BE2C (cell line): Measurements from ENCODE around the gene OGA.
A peak's percentile ranks its signal among the peaks of the same experiment; 100 is the strongest.

Experiments
- DNase-seq: peaks from one replicate; pipeline ENCODE4 v3.0.0-alpha.2; 2020
- H3K27me3 ChIP-seq: fragments of 250-450 bp; sonication (Bioruptor Pico); 2 replicates; pipeline ENCODE4 v1.5.1; 2020; ENCODE audit warnings: mild to moderate bottlenecking
- H3K36me3 ChIP-seq: fragments of 250-450 bp; sonication (Bioruptor Pico); 2 replicates; pipeline ENCODE4 v1.5.1; 2020; ENCODE audit warnings: mild to moderate bottlenecking
- H3K4me1 ChIP-seq: fragments of 250-450 bp; sonication (Bioruptor Pico); 2 replicates; pipeline ENCODE4 v1.5.1; 2020
- H3K4me3 ChIP-seq: 2 replicates; pipeline ENCODE4 v1.5.1; 2011; ENCODE audit warnings: low read depth, low read length
- H3K9me3 ChIP-seq: fragments of 250-450 bp; sonication (Bioruptor Pico); 2 replicates; pipeline ENCODE4 v1.5.1; 2020
- TF ChIP-seq, protein P1 (sequence below): IDR thresholded peaks from 2 replicates; pipeline ENCODE4 v1.5.1; 2012; ENCODE audit warnings: mild to moderate bottlenecking, low read depth, low read length

The OGA gene

DNA sequence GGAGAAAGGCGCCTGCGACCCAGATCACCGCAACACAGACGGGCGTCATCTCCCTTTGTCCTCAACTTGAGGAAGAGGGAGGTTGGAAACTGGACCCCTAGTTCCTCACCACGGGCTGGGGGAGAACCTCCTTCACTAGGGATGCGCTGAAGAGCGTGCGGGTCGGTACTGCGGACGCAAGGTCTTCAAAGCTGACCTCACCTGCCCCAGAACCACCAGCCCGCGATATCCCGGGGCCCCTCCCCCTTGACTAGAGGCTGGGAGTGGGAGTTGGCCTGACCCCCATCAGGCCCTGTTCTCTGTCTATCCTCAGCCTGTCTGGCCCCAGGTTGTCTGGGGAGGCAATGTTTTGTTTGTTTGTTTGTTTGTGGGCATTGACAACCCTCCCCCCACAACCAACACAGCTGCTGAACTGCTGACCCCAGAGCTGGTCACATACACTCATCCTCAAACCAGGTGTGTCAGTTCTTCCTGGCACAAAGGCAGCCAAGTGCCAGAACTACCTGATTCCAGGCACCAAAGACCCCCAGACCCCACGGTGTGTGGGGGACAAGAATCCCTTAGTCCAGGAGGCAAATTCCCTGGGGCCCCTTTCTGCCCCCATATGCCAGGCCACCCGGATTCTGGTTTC is 37.9 kb downstream of the OGA start:
- Histone ChIP-seq H3K9me3 (no peaks in the 10 kb centered on the region), H3K36me3 (no peaks in the 10 kb centered on the region; the same call in none of the 2 replicates), H3K4me3 (no peak overlapping the region), H3K27me3 (peaks cover 12% of the 10 kb centered on the region), H3K4me1 (peaks cover 7% of the 10 kb centered on the region)
- no peak for DNase-seq
- TF ChIP-seq, protein P1, sequence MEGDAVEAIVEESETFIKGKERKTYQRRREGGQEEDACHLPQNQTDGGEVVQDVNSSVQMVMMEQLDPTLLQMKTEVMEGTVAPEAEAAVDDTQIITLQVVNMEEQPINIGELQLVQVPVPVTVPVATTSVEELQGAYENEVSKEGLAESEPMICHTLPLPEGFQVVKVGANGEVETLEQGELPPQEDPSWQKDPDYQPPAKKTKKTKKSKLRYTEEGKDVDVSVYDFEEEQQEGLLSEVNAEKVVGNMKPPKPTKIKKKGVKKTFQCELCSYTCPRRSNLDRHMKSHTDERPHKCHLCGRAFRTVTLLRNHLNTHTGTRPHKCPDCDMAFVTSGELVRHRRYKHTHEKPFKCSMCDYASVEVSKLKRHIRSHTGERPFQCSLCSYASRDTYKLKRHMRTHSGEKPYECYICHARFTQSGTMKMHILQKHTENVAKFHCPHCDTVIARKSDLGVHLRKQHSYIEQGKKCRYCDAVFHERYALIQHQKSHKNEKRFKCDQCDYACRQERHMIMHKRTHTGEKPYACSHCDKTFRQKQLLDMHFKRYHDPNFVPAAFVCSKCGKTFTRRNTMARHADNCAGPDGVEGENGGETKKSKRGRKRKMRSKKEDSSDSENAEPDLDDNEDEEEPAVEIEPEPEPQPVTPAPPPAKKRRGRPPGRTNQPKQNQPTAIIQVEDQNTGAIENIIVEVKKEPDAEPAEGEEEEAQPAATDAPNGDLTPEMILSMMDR, result no peak

DNA sequence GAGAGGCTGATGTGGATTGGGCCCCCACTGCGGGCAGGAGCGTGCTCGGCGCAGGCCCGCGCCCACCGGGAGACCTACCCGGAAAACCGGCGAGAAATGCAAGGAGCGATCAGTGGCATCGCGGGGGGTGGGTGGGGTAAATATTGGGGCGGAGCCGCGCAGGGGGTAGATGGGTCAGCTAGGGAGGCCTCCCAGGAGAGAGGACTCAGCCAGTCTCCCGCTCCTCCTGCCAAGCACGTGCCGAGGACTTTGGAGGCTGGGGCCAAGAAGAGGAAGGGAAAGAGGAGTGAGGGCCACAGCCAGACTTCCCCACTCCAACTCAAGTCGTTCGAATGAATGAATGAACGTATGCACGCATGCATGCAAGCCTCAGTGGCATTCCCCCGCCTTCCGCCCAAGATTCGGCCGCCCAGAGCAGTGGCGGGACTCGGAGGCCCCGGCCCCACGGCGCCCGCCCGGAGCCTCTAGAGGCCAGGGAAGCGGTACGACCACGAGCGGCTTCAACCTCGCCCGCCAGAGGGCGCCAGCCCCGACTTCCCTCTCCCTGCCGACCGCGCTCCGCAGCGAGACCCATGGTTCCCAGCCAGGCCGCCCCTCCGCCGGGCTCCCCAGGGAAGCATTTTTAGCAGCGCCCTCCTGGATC is 38.6 kb downstream of the OGA start:
- Histone ChIP-seq H3K4me1 (peaks cover 4% of the 10 kb centered on the region), H3K27me3 (peaks cover 18% of the 10 kb centered on the region), H3K4me3 (peak overlapping the region; percentile 45), H3K36me3 (no peaks in the 10 kb centered on the region; the same call in 1 of the 2 replicates), H3K9me3 (no peaks in the 10 kb centered on the region)
- DNase-seq, result peak; percentile 87
- TF ChIP-seq, protein P1, result peak; percentile 69

- peaks cover 25% of the 10 kb centered on the region for H3K27me3 ChIP-seq
- H3K9me3 ChIP-seq, result no peaks in the 10 kb centered on the region
- peak overlapping the region; percentile 45 for H3K4me3 ChIP-seq
- H3K4me1 ChIP-seq, result peaks cover 4% of the 10 kb centered on the region
- TF ChIP-seq, protein P1, result no peak
- peak; percentile 44 for DNase-seq
- no peaks in the 10 kb centered on the region; the same call in 1 of the 2 replicates for H3K36me3 ChIP-seq
Observed at GRCh38 chr10:101778781-101779543, 39.3 kb downstream of the OGA start.

- Histone ChIP-seq H3K4me3 (no peak overlapping the region), H3K9me3 (no peaks in the 10 kb centered on the region), H3K4me1 (peaks cover 4% of the 10 kb centered on the region), H3K27me3 (peaks cover 25% of the 10 kb centered on the region), H3K36me3 (no peaks in the 10 kb centered on the region; the same call in 1 of the 2 replicates)
- TF ChIP-seq, protein P1, result no peak
- DNase-seq, result no peak
Observed at GRCh38 chr10:101778151-101778780, 40.0 kb downstream of the OGA start.

DNA sequence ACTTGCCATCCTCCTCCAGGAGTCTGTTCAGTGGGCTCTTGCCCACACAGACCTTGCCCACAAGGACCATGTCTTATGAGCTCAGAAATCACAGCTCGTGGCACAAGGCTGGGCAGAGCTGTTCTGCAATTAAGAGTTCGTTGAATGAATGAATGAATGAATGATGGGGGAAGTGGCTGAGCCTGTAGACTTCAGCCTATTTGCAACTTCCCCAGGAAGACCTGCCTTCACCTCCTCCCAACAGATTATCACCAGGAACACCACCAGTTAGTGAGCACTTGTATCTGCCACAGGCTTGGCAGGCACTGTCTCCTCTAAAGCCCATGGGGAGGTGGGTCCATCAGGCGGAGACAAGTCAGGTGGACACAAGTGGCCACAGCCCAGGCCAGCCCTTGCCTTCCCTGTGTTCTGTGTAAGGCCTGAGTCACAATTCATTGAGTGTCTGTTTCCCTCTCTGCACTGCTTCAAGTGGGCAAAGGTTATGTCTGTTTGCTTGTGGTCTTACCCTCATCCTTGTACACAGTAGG is 40.6 kb downstream of the OGA start:
- TF ChIP-seq, protein P1, result no peak
- no peak for DNase-seq
- Histone ChIP-seq H3K4me1 (peaks cover 4% of the 10 kb centered on the region), H3K9me3 (no peaks in the 10 kb centered on the region), H3K36me3 (no peaks in the 10 kb centered on the region; the same call in 1 of the 2 replicates), H3K27me3 (peaks cover 26% of the 10 kb centered on the region), H3K4me3 (no peak overlapping the region)
